ENCODE data around the gene TMPRSS2.

The TMPRSS2 gene

GRCh38 chr21:41521489-41522027 lies 13.6 kb upstream of the TMPRSS2 start:
- TF ChIP-seq SNAI2 (CRISPR knock-in tag; IDR thresholded peaks at IDR 0.05) (no peak), BACH2 (CRISPR knock-in tag; IDR thresholded peaks at IDR 0.05; ENCODE audit: borderline replicate concordance) (no peak), OSR1 (CRISPR knock-in tag; IDR thresholded peaks at IDR 0.05) (no peak)
- ATAC-seq, result no peak

DNA sequence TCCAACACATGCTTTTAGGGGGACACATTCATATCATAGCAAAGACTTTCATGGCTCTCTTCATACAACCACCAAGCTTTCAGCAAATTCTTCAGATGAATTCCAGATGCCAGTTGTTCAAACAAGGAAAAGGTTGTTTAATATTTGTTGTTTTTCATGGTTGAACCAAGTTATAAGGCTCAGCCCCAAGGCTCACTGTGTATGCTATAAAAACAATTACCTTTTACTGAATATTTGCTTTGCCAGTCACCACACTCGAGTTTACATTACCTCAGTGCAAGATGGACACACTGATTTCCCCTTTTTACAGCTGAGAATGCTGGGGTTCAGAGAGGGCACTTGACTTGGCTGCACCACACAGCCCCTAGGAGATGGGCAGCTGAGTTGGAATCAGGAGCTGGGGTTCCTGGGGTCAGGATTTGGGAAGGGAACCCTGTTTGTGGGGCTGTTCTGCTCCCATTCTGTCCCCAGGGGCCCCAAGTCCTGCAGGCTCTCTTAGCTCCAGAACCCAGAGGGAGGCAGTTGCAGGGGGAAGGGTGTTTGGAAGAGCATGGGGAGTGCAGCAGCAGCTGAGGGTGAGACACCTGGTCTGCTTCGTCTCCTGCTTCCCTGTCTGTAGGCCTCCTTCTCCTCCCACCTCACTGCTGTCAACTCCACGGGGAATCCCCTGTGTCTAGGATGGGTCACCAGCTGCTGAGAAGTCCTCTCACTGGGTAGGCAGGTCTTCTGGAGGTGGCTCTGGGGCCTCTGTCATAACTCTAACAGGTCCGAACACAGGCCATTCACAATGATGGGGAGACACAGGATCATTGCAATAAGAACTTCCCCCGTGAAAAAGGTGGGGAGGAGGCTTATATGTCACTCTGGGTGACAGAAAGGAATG lies 12.8 kb upstream of the TMPRSS2 start:
- ATAC-seq, result no peak
- TF ChIP-seq PPARA (CRISPR knock-in tag; IDR thresholded peaks at IDR 0.05; ENCODE audit: borderline replicate concordance) (no peak), ZFP30 (CRISPR knock-in tag; IDR thresholded peaks at IDR 0.05) (no peak), CSDC2 (CRISPR knock-in tag; IDR thresholded peaks at IDR 0.05) (no peak), ZNF565 (CRISPR knock-in tag; conservative IDR thresholded peaks at IDR 0.05; ENCODE audit: low read depth) (no peak), ZNF70 (CRISPR knock-in tag; IDR thresholded peaks at IDR 0.05) (no peak), RARB (CRISPR knock-in tag; IDR thresholded peaks at IDR 0.05) (no peak), ZC3H10 (CRISPR knock-in tag; IDR thresholded peaks at IDR 0.05) (no peak), CSRNP3 (CRISPR knock-in tag; IDR thresholded peaks at IDR 0.05) (no peak), ZNF8 (CRISPR knock-in tag; IDR thresholded peaks at IDR 0.05) (no peak), TOX (CRISPR knock-in tag; IDR thresholded peaks at IDR 0.05; ENCODE audit: borderline replicate concordance) (no peak), POU6F1 (CRISPR knock-in tag; IDR thresholded peaks at IDR 0.05; ENCODE audit: borderline replicate concordance, low read depth) (no peak)
- TF ChIP-seq, protein P1, sequence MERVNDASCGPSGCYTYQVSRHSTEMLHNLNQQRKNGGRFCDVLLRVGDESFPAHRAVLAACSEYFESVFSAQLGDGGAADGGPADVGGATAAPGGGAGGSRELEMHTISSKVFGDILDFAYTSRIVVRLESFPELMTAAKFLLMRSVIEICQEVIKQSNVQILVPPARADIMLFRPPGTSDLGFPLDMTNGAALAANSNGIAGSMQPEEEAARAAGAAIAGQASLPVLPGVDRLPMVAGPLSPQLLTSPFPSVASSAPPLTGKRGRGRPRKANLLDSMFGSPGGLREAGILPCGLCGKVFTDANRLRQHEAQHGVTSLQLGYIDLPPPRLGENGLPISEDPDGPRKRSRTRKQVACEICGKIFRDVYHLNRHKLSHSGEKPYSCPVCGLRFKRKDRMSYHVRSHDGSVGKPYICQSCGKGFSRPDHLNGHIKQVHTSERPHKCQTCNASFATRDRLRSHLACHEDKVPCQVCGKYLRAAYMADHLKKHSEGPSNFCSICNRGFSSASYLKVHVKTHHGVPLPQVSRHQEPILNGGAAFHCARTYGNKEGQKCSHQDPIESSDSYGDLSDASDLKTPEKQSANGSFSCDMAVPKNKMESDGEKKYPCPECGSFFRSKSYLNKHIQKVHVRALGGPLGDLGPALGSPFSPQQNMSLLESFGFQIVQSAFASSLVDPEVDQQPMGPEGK (CRISPR knock-in tag; IDR thresholded peaks at IDR 0.05; ENCODE audit: borderline replicate concordance), result no peak
- TF ChIP-seq, protein P2, sequence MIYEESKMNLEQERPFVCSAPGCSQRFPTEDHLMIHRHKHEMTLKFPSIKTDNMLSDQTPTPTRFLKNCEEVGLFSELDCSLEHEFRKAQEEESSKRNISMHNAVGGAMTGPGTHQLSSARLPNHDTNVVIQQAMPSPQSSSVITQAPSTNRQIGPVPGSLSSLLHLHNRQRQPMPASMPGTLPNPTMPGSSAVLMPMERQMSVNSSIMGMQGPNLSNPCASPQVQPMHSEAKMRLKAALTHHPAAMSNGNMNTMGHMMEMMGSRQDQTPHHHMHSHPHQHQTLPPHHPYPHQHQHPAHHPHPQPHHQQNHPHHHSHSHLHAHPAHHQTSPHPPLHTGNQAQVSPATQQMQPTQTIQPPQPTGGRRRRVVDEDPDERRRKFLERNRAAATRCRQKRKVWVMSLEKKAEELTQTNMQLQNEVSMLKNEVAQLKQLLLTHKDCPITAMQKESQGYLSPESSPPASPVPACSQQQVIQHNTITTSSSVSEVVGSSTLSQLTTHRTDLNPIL (CRISPR knock-in tag; IDR thresholded peaks at IDR 0.05; ENCODE audit: low read depth), result no peak

- ATAC-seq, result no peak
- TF ChIP-seq TOX (CRISPR knock-in tag; IDR thresholded peaks at IDR 0.05; ENCODE audit: borderline replicate concordance), result no peak
- TF ChIP-seq ZNF8 (CRISPR knock-in tag; IDR thresholded peaks at IDR 0.05), result no peak
- no peak for TF ChIP-seq ZFP30 (CRISPR knock-in tag; IDR thresholded peaks at IDR 0.05)
- no peak for TF ChIP-seq ZNF70 (CRISPR knock-in tag; IDR thresholded peaks at IDR 0.05)
- TF ChIP-seq, protein P1 (CRISPR knock-in tag; IDR thresholded peaks at IDR 0.05; ENCODE audit: borderline replicate concordance), result no peak
- no peak for TF ChIP-seq ZNF565 (CRISPR knock-in tag; conservative IDR thresholded peaks at IDR 0.05; ENCODE audit: low read depth)
- TF ChIP-seq, protein P3, sequence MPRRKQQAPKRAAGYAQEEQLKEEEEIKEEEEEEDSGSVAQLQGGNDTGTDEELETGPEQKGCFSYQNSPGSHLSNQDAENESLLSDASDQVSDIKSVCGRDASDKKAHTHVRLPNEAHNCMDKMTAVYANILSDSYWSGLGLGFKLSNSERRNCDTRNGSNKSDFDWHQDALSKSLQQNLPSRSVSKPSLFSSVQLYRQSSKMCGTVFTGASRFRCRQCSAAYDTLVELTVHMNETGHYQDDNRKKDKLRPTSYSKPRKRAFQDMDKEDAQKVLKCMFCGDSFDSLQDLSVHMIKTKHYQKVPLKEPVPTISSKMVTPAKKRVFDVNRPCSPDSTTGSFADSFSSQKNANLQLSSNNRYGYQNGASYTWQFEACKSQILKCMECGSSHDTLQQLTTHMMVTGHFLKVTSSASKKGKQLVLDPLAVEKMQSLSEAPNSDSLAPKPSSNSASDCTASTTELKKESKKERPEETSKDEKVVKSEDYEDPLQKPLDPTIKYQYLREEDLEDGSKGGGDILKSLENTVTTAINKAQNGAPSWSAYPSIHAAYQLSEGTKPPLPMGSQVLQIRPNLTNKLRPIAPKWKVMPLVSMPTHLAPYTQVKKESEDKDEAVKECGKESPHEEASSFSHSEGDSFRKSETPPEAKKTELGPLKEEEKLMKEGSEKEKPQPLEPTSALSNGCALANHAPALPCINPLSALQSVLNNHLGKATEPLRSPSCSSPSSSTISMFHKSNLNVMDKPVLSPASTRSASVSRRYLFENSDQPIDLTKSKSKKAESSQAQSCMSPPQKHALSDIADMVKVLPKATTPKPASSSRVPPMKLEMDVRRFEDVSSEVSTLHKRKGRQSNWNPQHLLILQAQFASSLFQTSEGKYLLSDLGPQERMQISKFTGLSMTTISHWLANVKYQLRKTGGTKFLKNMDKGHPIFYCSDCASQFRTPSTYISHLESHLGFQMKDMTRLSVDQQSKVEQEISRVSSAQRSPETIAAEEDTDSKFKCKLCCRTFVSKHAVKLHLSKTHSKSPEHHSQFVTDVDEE (CRISPR knock-in tag; IDR thresholded peaks at IDR 0.05), result no peak
- no peak for TF ChIP-seq PPARA (CRISPR knock-in tag; IDR thresholded peaks at IDR 0.05; ENCODE audit: borderline replicate concordance)
- TF ChIP-seq ZFP3 (CRISPR knock-in tag; IDR thresholded peaks at IDR 0.05), result no peak
- no peak for TF ChIP-seq ISL1 (CRISPR knock-in tag; IDR thresholded peaks at IDR 0.05)
- no peak for TF ChIP-seq CSDC2 (CRISPR knock-in tag; IDR thresholded peaks at IDR 0.05)
- no peak for TF ChIP-seq POU6F1 (CRISPR knock-in tag; IDR thresholded peaks at IDR 0.05; ENCODE audit: borderline replicate concordance, low read depth)
- TF ChIP-seq, protein P2 (CRISPR knock-in tag; IDR thresholded peaks at IDR 0.05; ENCODE audit: low read depth), result no peak
- TF ChIP-seq SNAI2 (CRISPR knock-in tag; IDR thresholded peaks at IDR 0.05), result no peak
Observed at GRCh38 chr21:41519806-41520559, 12.0 kb upstream of the TMPRSS2 start.

Measured in SK-N-SH treated with all-trans-retinoic acid at 6 μM for 48 hours (cell line).